ENCODE measurements around the gene YWHAG.

- no peak for TF ChIP-seq POLR2A (IDR thresholded peaks at IDR 0.05)
- TF ChIP-seq CTCF (IDR thresholded peaks at IDR 0.05) = no peak
- no peak for TF ChIP-seq EP300 (IDR thresholded peaks at IDR 0.05)
- no peak for TF ChIP-seq POLR2AphosphoS5 (IDR thresholded peaks at IDR 0.05)
These were observed 15.4 kb downstream of the YWHAG start for GRCh38 chr7:76343294-76343930.
